ENCODE results near the gene DNMT3A.
A peak's percentile ranks its signal among the peaks of the same experiment; 100 is the strongest.

DNMT3A gene

DNA sequence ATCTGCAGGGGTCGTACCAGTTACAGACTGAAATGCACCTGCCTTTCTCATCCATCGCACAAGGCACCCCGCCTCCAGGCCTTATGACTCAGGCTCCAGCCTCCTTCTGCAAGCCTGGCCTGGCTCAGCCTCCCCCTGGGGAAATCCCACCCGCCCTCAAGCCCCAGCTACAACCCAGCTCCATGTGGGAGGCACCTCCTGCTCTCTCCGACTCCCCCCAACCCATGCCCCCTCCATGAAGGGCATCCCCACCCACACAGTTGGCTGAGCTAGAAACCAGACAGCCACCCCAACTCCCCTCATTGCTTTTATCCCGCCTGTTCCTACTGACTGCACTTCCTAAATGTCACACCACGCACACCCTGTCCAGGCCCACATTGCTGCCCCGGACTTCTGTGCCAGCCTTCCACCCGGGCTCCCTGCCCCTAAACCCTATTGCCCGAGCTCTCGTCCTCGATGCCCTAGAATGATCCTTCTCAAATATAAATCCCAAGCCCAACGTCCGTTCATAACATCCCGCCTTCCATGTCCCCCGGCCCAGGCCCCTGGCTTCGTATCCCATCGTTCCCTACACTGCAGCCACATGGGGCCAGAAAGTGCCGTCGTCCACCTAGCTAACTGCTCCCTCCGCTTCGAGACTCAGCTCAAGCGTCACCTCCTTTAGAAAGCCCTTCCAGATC, 9.9 kb downstream of the DNMT3A start:
- Mint-ChIP-seq H3K9me3 (ENCODE audit: low read depth) (no peaks in the 10 kb centered on the region), H3K36me3 (peaks cover 11% of the 10 kb centered on the region), H3K4me1 (ENCODE audit: low read depth) (peaks cover 66% of the 10 kb centered on the region), H3K4me3 (peak overlapping the region; percentile 72), H3K27me3 (no peaks in the 10 kb centered on the region), H3K27ac (peak overlapping the region; percentile 93)

- peak overlapping the region; percentile 93 for H3K27ac Mint-ChIP-seq
- H3K36me3 Mint-ChIP-seq: peaks cover 15% of the 10 kb centered on the region
- peaks cover 3% of the 10 kb centered on the region for H3K9me3 Mint-ChIP-seq (ENCODE audit: low read depth)
- no peaks in the 10 kb centered on the region for H3K27me3 Mint-ChIP-seq
- H3K4me3 Mint-ChIP-seq: no peak overlapping the region
- peaks cover 62% of the 10 kb centered on the region for H3K4me1 Mint-ChIP-seq (ENCODE audit: low read depth)
These were observed 10.8 kb downstream of the DNMT3A start for GRCh38 chr2:25330937-25331336.

DNA sequence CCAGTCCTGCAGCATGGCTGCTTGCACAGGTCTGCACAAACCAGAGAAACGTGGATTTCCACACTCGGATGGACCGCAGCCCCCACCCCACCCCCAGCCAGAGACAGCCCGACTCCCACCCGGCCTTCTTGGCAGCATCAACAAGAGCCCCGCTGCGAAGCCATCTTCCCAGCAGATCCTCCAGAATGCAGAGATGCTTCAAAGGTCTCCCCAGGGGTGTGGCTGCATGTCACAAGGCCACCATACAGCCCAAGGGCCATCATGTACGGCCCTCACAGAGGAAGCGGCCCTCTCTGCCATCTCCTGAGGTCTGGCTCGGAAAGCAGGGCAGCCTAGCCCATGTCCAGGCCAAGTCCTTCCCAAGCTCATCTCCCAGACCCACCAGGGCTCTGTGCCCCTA, 11.5 kb downstream of the DNMT3A start:
- Mint-ChIP-seq H3K27me3 (no peaks in the 10 kb centered on the region), H3K4me3 (no peak overlapping the region), H3K27ac (peak overlapping the region; percentile 93), H3K9me3 (ENCODE audit: low read depth) (peaks cover 4% of the 10 kb centered on the region), H3K4me1 (ENCODE audit: low read depth) (peaks cover 64% of the 10 kb centered on the region), H3K36me3 (peaks cover 16% of the 10 kb centered on the region)

DNA sequence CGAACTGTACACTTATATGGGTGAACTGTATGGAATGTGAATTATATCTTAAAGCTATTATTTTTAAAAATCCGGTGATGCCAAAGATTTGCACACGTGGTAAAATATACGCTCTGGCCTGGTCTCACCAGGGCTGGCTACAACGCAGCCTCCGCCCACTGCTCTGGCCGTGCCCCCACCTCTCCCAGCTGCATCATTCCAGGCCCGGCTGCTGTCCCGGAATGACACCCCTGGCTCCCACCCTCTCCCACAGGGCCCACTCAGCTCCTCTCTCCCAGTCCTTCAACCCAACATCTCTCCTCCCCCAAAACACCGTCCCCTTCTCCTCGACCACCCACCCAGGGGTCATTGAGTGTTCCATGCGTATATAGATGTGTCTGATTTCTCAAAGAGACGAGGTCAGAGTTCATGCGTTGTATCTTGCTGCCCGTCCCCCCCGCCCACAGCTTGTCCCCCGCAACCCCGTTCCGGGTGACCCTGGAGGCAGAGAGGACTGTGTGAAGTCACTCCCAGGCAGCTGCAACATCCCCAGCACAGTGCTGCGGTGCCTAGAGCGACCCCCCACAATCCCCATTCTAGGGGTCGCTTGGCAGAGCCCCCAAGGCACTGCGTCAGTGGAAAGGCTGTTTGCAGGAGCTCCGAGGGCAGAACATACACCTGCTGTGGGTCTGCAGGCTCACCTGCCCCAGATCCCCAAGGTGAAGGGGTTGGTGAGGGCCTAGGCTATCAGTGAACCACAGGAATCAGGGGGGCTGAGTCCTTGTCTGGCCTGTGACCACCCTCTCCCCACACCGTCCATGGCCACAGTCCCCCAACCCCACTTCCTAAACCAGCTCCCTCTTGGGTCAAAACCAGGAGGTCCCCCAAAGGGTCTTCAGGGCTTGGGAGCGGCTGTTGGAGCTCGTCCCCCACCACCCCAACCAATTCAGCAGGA, 13.3 kb downstream of the DNMT3A start:
- H3K9me3 Mint-ChIP-seq (ENCODE audit: low read depth): peaks cover 4% of the 10 kb centered on the region
- no peak overlapping the region for H3K4me3 Mint-ChIP-seq
- no peaks in the 10 kb centered on the region for H3K27me3 Mint-ChIP-seq
- H3K4me1 Mint-ChIP-seq (ENCODE audit: low read depth): peaks cover 62% of the 10 kb centered on the region
- peak overlapping the region; percentile 41 for H3K27ac Mint-ChIP-seq
- peaks cover 18% of the 10 kb centered on the region for H3K36me3 Mint-ChIP-seq

DNA sequence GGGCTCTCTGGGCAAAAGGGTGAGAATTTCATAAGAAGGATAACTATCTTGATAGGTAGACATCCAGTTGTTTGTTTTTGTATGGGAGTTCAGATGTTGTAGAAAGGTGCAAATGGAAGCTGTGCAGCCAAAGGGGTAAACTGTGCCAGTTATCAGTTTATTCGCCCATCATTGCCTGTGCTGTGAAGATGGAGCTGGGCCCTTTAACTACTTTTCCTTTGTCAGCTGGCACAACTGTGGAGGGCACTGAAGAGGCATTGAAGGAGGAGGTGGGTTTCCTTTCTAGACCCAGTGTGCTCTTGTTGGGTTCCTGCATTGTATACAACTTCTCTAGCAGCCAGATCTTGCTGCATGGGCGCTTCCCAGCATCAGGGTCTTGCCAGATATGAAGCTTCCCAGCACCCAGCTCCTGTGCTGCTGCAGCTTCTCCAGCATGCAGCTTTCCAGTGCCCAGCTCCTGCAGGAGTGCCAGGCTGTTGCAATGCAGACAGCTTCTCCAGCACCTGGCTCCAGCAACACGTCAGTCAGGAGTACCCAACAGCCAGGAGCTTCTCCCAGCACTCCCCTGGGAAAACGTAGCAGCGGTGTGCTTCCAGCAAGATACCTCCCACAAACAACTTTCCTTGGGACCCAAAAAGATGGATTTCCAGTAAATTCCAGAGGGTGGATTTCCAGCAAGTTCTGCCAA, 15.3 kb downstream of the DNMT3A start:
- no peaks in the 10 kb centered on the region for H3K27me3 Mint-ChIP-seq
- no peak overlapping the region for H3K4me3 Mint-ChIP-seq

DNA sequence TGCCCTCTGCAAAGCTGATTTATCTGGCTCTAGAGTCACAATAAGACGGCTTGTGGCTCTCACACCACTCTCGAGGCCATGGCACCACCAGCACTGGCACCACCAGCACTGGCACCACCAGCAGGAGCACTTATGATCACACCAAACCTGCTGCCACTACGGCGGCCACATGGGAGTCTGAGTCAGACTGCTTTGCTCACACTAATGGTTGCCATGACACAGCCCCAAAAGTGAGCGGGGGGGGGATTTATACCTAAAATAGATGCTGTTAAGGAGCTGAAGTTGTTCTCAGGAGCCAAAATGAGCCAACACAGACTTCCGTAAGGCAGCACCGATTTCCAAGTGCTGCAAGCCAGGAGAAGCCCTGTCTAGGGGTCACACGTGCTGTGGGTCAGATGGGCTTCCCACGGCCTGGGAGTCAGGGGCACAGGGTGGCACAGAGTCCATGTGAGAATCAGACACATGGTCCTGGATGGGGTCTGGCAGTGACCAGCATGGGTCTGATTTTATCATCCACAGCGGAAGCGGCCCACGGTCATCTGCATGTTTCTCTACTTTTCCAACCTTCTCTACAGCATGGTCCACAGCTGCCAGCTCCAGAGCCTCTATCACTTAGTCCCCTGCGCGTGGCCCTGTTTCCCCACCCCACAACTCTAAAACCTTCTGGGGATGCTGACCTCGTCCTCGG, 16.7 kb downstream of the DNMT3A start:
- H3K36me3 Mint-ChIP-seq: peaks cover 22% of the 10 kb centered on the region
- H3K4me3 Mint-ChIP-seq: peak overlapping the region; percentile 13
- peaks cover 62% of the 10 kb centered on the region for H3K4me1 Mint-ChIP-seq (ENCODE audit: low read depth)
- H3K9me3 Mint-ChIP-seq (ENCODE audit: low read depth): peaks cover 4% of the 10 kb centered on the region
- no peaks in the 10 kb centered on the region for H3K27me3 Mint-ChIP-seq
- H3K27ac Mint-ChIP-seq: peak overlapping the region; percentile 73

More for the DNA sequence above, 15.3 kb downstream of the DNMT3A start:
- Mint-ChIP-seq H3K27ac (no peak overlapping the region), H3K4me1 (ENCODE audit: low read depth) (peaks cover 66% of the 10 kb centered on the region), H3K9me3 (ENCODE audit: low read depth) (peaks cover 4% of the 10 kb centered on the region), H3K36me3 (peaks cover 18% of the 10 kb centered on the region)

DNA sequence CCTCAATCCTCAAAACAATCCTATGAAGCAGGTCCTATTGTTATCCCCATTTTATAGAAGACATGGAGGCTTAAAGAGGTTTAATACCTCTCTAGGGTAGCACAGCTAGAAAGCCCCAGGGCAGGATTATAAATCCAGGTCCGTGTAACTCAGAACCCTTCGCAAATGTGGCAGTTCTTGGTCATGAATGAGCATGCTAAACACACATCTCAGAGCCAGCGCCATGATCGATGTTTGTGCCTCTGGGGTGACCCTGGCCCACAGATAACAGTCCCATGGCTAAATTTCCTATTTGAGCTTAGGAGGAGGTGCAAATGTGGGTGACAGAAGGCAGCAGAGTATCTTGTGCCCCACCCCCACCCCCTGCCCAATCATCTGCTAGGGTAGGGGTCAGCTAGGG, 17.5 kb downstream of the DNMT3A start:
- H3K36me3 Mint-ChIP-seq: peaks cover 22% of the 10 kb centered on the region
- H3K4me3 Mint-ChIP-seq: no peak overlapping the region
- no peaks in the 10 kb centered on the region for H3K27me3 Mint-ChIP-seq
- peak overlapping the region; percentile 92 for H3K27ac Mint-ChIP-seq
- peaks cover 62% of the 10 kb centered on the region for H3K4me1 Mint-ChIP-seq (ENCODE audit: low read depth)
- peaks cover 4% of the 10 kb centered on the region for H3K9me3 Mint-ChIP-seq (ENCODE audit: low read depth)

GRCh38 chr2:25323610-25324189, 18.0 kb downstream of the DNMT3A start:
- Mint-ChIP-seq H3K9me3 (ENCODE audit: low read depth) (peaks cover 4% of the 10 kb centered on the region), H3K4me3 (peak overlapping the region; percentile 68), H3K36me3 (peaks cover 22% of the 10 kb centered on the region), H3K27ac (peak overlapping the region; percentile 92), H3K27me3 (no peaks in the 10 kb centered on the region), H3K4me1 (ENCODE audit: low read depth) (peaks cover 62% of the 10 kb centered on the region)

DNA sequence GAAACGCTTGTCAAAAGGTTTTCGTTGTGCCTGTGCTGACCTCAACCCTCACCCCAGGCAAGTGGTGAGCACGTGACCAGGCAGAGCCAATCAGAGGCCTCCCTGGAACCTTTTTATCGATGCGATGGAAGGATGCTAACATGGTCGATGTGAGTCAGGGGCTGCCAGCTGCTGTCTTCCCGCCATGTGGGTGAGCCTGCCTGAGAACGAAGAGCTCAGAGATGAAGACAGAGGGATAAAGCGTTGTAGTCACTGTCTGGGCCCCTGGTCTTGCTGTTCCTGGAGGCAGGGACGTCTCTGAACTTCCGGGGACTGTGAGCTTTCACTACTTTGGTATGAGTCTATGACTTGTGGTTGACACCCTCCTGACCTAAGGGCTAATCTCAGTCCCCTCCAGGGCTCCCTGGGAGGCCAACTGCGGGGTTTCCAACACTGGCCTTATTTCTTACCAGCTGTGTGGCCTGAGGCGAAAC, 18.6 kb downstream of the DNMT3A start:
- Mint-ChIP-seq H3K27ac (peak overlapping the region; percentile 92), H3K36me3 (peaks cover 22% of the 10 kb centered on the region), H3K4me1 (ENCODE audit: low read depth) (peaks cover 62% of the 10 kb centered on the region), H3K4me3 (peak overlapping the region; percentile 68), H3K27me3 (no peaks in the 10 kb centered on the region), H3K9me3 (ENCODE audit: low read depth) (peaks cover 4% of the 10 kb centered on the region)

GRCh38 chr2:25322312-25322711, 19.4 kb downstream of the DNMT3A start:
- peak overlapping the region; percentile 68 for H3K4me3 Mint-ChIP-seq
- peaks cover 19% of the 10 kb centered on the region for H3K36me3 Mint-ChIP-seq
- peaks cover 63% of the 10 kb centered on the region for H3K4me1 Mint-ChIP-seq (ENCODE audit: low read depth)
- peaks cover 4% of the 10 kb centered on the region for H3K9me3 Mint-ChIP-seq (ENCODE audit: low read depth)
- no peaks in the 10 kb centered on the region for H3K27me3 Mint-ChIP-seq
- H3K27ac Mint-ChIP-seq: peak overlapping the region; percentile 92

- Mint-ChIP-seq H3K27ac (peak overlapping the region; percentile 82), H3K4me1 (ENCODE audit: low read depth) (peaks cover 76% of the 10 kb centered on the region), H3K36me3 (peaks cover 12% of the 10 kb centered on the region), H3K9me3 (ENCODE audit: low read depth) (no peaks in the 10 kb centered on the region), H3K4me3 (no peak overlapping the region), H3K27me3 (no peaks in the 10 kb centered on the region)
These were observed 21.6 kb downstream of the DNMT3A start for GRCh38 chr2:25320077-25320476.

DNA sequence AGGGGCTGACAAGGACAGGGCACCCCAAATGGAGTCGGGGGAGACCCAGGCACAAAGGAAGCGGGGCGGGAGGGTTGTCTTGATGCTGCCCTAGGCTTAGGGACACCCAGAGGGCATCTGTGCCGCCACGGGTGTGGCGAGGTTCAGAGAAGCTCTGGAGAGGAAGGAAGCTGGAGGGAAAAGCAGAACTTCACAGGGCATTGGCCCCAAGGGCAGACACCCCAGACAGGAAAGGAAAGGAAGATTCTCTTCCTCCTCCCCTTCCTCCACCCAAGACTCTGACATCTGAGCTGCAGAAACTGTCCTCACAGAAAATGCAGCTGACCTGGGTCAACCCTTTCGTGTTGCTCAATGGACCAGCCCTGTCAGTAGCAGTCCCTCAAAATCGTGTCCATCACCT, 25.6 kb downstream of the DNMT3A start:
- H3K4me1 Mint-ChIP-seq (ENCODE audit: low read depth): peaks cover 57% of the 10 kb centered on the region
- no peak overlapping the region for H3K4me3 Mint-ChIP-seq
- peak overlapping the region; percentile 87 for H3K27ac Mint-ChIP-seq
- H3K27me3 Mint-ChIP-seq: no peaks in the 10 kb centered on the region
- H3K9me3 Mint-ChIP-seq (ENCODE audit: low read depth): no peaks in the 10 kb centered on the region
- H3K36me3 Mint-ChIP-seq: peaks cover 10% of the 10 kb centered on the region

GRCh38 chr2:25315316-25315680, 26.4 kb downstream of the DNMT3A start:
- H3K4me1 Mint-ChIP-seq (ENCODE audit: low read depth): peaks cover 61% of the 10 kb centered on the region

More at GRCh38 chr2:25315316-25315680, 26.4 kb downstream of the DNMT3A start:
- H3K27me3 Mint-ChIP-seq: no peaks in the 10 kb centered on the region
- H3K4me3 Mint-ChIP-seq: no peak overlapping the region
- no peaks in the 10 kb centered on the region for H3K9me3 Mint-ChIP-seq (ENCODE audit: low read depth)
- peaks cover 9% of the 10 kb centered on the region for H3K36me3 Mint-ChIP-seq
- peak overlapping the region; percentile 87 for H3K27ac Mint-ChIP-seq

All from activated naive CD8-positive, alpha-beta T cell (primary cell).